GM18907 (cell line): ENCODE data around the gene HOXA9.

ENCODE experiments used
- ATAC-seq: cut with Tn5 transposase; IDR thresholded peaks from one replicate; pipeline ENCODE4 v1.9.1; 2021; ENCODE audit warnings: mild to moderate bottlenecking, moderate library complexity; ENCODE audit not compliant: unreplicated experiment

Gene HOXA9

GRCh38 chr7:27188386-27189294 is 23.3 kb upstream of the HOXA9 start:
- ATAC-seq, result no peak

- no peak for ATAC-seq
Measured at GRCh38 chr7:27187475-27188385, 22.4 kb upstream of the HOXA9 start.

- no peak for ATAC-seq
Measured at GRCh38 chr7:27186668-27187474, 21.5 kb upstream of the HOXA9 start.

GRCh38 chr7:27185854-27186667 is 20.7 kb upstream of the HOXA9 start:
- ATAC-seq, result no peak

GRCh38 chr7:27185013-27185853 is 19.9 kb upstream of the HOXA9 start, which contains the start of gene HOXA11:
TSS of gene HOXA11 (minus strand) at chr7:27185232. CDS start at chr7:27185144, 88 bp downstream.
- ATAC-seq, result no peak

GRCh38 chr7:27184337-27185012 is 19.1 kb upstream of the HOXA9 start:
- ATAC-seq, result no peak

GRCh38 chr7:27183682-27184336 is 18.5 kb upstream of the HOXA9 start:
- ATAC-seq, result no peak

GRCh38 chr7:27182861-27183681 is 17.7 kb upstream of the HOXA9 start:
- ATAC-seq, result no peak

- no peak for ATAC-seq
Measured at GRCh38 chr7:27182285-27182841, 17.0 kb upstream of the HOXA9 start.

- no peak for ATAC-seq
Measured at GRCh38 chr7:27181795-27182275, 16.5 kb upstream of the HOXA9 start.

GRCh38 chr7:27180431-27181420 is 15.4 kb upstream of the HOXA9 start:
- ATAC-seq, result no peak

- no peak for ATAC-seq
Measured at GRCh38 chr7:27179503-27180430, 14.4 kb upstream of the HOXA9 start.

- no peak for ATAC-seq
Measured at GRCh38 chr7:27179030-27179429, 13.7 kb upstream of the HOXA9 start.

- ATAC-seq, result no peak
Measured at GRCh38 chr7:27178366-27178765, 13.0 kb upstream of the HOXA9 start.
